Measurements from ENCODE around the gene OLFM4. TPM values are rescaled to one million over a fixed set of nuclear protein-coding genes. Genes with fewer than 3 reads are reported as not detected.
A peak's percentile ranks its signal among the peaks of the same experiment; 100 is the strongest.

Gene OLFM4
- total and polyA plus RNA-seq, 2 of the 8 experiments (the other 6 are each of a cell fraction or from before 2014, with no cell fraction given) = not detected

- ChIA-PET POLR2A (ENCODE audit: partially characterized antibody) (no interaction called here), CTCF (ENCODE audit: partially characterized antibody) (interaction anchor here (1.3 to 1.5 kb wide), 2 partner anchors 10 to 199 kb away, joined by 3 read pairs; no protein-coding TSS in a partner anchor)
- Histone ChIP-seq H2BK120ac (replicated peaks; ENCODE audit: low read depth, low read length) (no peak overlapping the region), H3K4me3 (ENCODE audit: extremely low read depth in 1 of 4, insufficient read depth in 2 of 4, low read depth in 3 of 4, low read length in 4 of 4) (no peak overlapping the region), H4K5ac (ENCODE audit: insufficient read length, low read depth, low read length) (no peak overlapping the region), H3K18ac (ENCODE audit: extremely low read depth, low read length) (no peak overlapping the region), H3K4ac (replicated peaks; ENCODE audit: insufficient read length, low read depth, low read length) (no peak overlapping the region), H3K56ac (replicated peaks; ENCODE audit: insufficient read length, low read depth, low read length) (no peak overlapping the region), H3K27me3 (replicated peaks in 1 of 4; ENCODE audit: control insufficient read depth in 3 of 4, extremely low read depth in 1 of 4, insufficient read depth in 3 of 4, low read length in 3 of 4) (no peaks in the 10 kb centered on the region), H3K4me1 (replicated peaks in 1 of 4; ENCODE audit: control insufficient read depth in 3 of 4, insufficient read depth in 4 of 4, low read length in 3 of 4) (peaks cover 0 to 3% (median 0%) of the 10 kb centered on the region in 4 experiments; a peak in 1 of 7 replicates), H3K9me3 (ENCODE audit: insufficient read depth in 2 of 2, low read depth in 1 of 2, low read length in 1 of 2) (0 out of 4 replicates have a peak, but pooled peaks cover 0 to 2% of the 10 kb centered on the region in 2 experiments), H3K14ac (ENCODE audit: insufficient read length) (no peak overlapping the region), H4K20me1 (replicated peaks in 1 of 2; ENCODE audit: control insufficient read depth in 1 of 2, insufficient read depth in 2 of 2, low read length in 2 of 2) (no peaks in the 10 kb centered on the region), H3K9ac (replicated peaks in 1 of 4; ENCODE audit: extremely low read depth in 1 of 4, low read depth in 3 of 4, low read length in 3 of 4) (no peak overlapping the region), H2AFZ (ENCODE audit: low read length) (peak overlapping the region; percentile 16; the same call in 1 of the 2 replicates), H2AK5ac (ENCODE audit: low read depth, low read length) (no peak overlapping the region), H2BK20ac (ENCODE audit: low read length) (no peak overlapping the region), H3K23me2 (ENCODE audit: low read depth, low read length) (no peaks in the 10 kb centered on the region), H2BK5ac (ENCODE audit: low read depth, low read length) (no peak overlapping the region), H4K8ac (ENCODE audit: extremely low read depth, insufficient read depth, low read length) (no peak overlapping the region), H3K4me2 (ENCODE audit: insufficient read depth in 1 of 2, low read depth in 2 of 2, low read length in 2 of 2) (no peak overlapping the region), H3K27ac (ENCODE audit: low read depth, low read length) (no peak overlapping the region), H2BK15ac (ENCODE audit: low read length) (no peak overlapping the region), H3K36me3 (ENCODE audit: control insufficient read depth in 2 of 4, insufficient read depth in 4 of 4, low read length in 3 of 4) (no peaks in the 10 kb centered on the region), H3K79me1 (ENCODE audit: low read depth, low read length) (no peaks in the 10 kb centered on the region), H3K23ac (ENCODE audit: insufficient read length) (no peak overlapping the region), H3K79me2 (ENCODE audit: control insufficient read depth in 1 of 2, insufficient read depth in 2 of 2, low read length in 2 of 2) (no peaks in the 10 kb centered on the region), H2BK12ac (ENCODE audit: low read depth, low read length) (no peak overlapping the region), H4K91ac (replicated peaks; ENCODE audit: insufficient read length, low read length) (no peak overlapping the region)
- FAIRE-seq (no peak), DNase-seq (ENCODE audit: low read depth in 1 of 2, low spot score in 2 of 2) (no peak)
- TF ChIP-seq CHD7 (IDR thresholded peaks at IDR 0.05; ENCODE audit: insufficient replicate concordance, low read length) = no peak
Observed at GRCh38 chr13:53045189-53045588, 16.6 kb downstream of the OLFM4 start.
